ENCODE results near the gene DHRSX. TPM values are rescaled to one million over a fixed set of nuclear protein-coding genes. Genes with fewer than 3 reads are reported as not detected.

Gene DHRSX
- total and polyA plus RNA-seq, 7 donors = 5.6 to 19.3 (median 9.6) TPM

DNA sequence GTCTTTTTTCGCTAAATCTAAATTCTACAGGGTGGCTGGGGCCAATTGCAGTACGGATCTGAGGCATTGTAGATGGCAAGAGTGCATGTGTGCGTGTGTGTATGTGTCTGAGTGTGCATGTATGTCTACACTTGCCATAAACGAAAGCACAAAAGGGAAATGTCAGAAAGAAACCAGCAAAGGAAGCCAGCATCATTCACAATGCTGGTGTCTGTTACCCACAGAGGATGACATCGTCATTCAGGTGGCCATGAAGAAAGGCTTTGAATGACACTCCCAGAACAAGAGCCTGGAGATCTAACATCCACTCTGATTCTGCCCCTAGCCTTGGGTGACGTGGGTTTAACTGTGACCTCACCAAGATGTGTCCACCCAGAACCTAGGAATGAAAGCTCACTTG, 124.6 kb downstream of the DHRSX start:
- DNase-seq (no peak), ATAC-seq (no peak)
- Histone ChIP-seq H3K4me3 (no peak overlapping the region), H3K4me1 (peaks cover 4% of the 10 kb centered on the region), H3K36me3 (ENCODE audit: insufficient read depth in 1 of 2, low read depth in 1 of 2) (no peaks in the 10 kb centered on the region), H3K9me3 (no peaks in the 10 kb centered on the region), H3K27me3 (ENCODE audit: insufficient read depth in 3 of 3, low read length in 2 of 3) (no peaks in the 10 kb centered on the region), H3K27ac (no peak overlapping the region)
- TF ChIP-seq, protein P1, sequence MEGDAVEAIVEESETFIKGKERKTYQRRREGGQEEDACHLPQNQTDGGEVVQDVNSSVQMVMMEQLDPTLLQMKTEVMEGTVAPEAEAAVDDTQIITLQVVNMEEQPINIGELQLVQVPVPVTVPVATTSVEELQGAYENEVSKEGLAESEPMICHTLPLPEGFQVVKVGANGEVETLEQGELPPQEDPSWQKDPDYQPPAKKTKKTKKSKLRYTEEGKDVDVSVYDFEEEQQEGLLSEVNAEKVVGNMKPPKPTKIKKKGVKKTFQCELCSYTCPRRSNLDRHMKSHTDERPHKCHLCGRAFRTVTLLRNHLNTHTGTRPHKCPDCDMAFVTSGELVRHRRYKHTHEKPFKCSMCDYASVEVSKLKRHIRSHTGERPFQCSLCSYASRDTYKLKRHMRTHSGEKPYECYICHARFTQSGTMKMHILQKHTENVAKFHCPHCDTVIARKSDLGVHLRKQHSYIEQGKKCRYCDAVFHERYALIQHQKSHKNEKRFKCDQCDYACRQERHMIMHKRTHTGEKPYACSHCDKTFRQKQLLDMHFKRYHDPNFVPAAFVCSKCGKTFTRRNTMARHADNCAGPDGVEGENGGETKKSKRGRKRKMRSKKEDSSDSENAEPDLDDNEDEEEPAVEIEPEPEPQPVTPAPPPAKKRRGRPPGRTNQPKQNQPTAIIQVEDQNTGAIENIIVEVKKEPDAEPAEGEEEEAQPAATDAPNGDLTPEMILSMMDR (IDR thresholded peaks at IDR 0.05) = no peak
- intact Hi-C loops (cut with DNase I) = no loop called here
- 91 to 95% (median 95%) methylated on average over 6 of the region's 6 CpGs for WGBS, 3 donors

DNA sequence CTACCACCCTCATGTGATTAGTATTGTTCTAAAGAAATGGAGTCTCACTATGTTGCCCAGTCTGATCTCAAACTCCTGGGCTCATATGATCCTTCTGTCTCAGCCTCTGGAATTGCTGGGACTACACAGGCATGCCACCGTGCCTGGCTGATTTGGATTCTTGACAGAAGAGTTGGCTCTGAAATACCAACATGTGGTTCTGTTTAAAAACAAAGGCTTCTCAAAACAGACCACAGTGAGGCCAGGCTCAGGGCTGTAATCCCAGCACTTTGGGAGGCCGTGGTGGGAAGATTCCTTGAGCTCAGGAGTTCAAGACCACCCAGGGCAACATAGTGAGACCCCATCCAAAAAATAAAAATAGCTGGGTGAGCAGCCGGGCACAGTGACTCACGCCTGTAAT, 126.7 kb downstream of the DHRSX start:
- no peak for ATAC-seq

DNA sequence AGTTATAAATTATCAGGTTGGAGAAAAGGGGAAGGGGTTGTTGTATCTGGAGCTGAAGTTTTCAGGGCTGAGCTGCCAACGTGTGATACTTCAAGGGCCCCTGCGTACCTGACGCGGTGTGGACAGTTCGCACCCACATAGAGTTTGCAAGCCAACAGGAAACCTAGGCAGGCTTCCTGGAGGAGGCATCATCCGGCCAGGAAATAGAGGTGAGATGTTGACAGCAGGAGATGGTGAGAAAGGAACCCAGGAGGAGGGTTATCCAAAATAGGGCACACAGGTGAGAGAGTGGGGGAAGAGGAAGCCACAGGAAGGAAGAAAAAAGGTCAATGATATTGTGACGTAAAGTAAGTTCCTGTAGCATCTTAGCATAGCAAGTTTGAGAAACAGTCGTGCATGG, 127.2 kb downstream of the DHRSX start:
- WGBS, 3 donors = 84 to 92% (median 88%) methylated on average over 8 of the region's 8 CpGs
- Histone ChIP-seq H3K4me1 (peaks cover 4% of the 10 kb centered on the region), H3K27me3 (ENCODE audit: insufficient read depth in 3 of 3, low read length in 2 of 3) (no peaks in the 10 kb centered on the region), H3K9me3 (no peaks in the 10 kb centered on the region), H3K4me3 (no peak overlapping the region), H3K36me3 (ENCODE audit: insufficient read depth in 1 of 2, low read depth in 1 of 2) (no peaks in the 10 kb centered on the region), H3K27ac (no peak overlapping the region)
- intact Hi-C loops (cut with DNase I) = no loop called here
- no peak for DNase-seq
- TF ChIP-seq, protein P1 (IDR thresholded peaks at IDR 0.05) = no peak
- ATAC-seq = no peak

More for the DNA sequence above, 126.7 kb downstream of the DHRSX start:
- Histone ChIP-seq H3K9me3 (no peaks in the 10 kb centered on the region), H3K36me3 (ENCODE audit: insufficient read depth in 1 of 2, low read depth in 1 of 2) (no peaks in the 10 kb centered on the region), H3K4me1 (peaks cover 4% of the 10 kb centered on the region), H3K27ac (no peak overlapping the region), H3K27me3 (ENCODE audit: insufficient read depth in 3 of 3, low read length in 2 of 3) (no peaks in the 10 kb centered on the region), H3K4me3 (no peak overlapping the region)
- intact Hi-C loops (cut with DNase I) = no loop called here
- TF ChIP-seq, protein P1 (IDR thresholded peaks at IDR 0.05) = no peak
- no peak for DNase-seq
- 50 to 58% (median 52%) methylated on average over 4 of the region's 4 CpGs for WGBS, 3 donors

DNA sequence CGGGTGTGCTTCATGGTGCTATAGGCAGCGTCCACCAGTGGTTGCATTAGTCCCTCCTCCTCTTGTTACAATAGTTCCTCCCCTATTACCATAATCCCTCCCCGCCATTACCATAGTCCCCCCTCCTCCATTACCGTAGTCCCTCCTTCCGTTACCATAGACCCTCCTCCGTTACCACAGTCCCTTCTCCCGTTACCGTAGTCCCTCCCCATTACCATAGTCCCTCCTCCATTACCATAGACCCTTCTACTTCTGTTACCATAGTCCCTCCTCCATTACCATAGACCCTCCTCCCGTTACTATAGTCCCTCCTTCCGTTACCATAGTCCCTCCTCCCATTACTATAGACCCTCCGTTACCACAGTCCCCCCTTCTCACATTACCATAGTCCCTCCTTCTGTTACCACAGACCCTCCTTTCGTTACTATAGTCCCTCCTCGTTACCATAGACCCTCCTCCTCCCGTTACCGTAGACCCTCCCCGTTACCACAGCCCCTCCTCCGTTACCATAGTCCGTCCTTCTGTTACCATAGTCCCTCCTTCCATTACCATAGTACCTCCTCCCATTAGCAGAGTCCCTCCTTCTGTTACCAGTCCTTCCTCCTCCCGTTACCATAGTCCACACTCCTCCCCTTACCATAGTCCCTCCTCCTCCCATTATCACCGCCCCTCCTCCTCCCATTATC, 129.6 kb downstream of the DHRSX start:
- Histone ChIP-seq H3K36me3 (ENCODE audit: insufficient read depth in 1 of 2, low read depth in 1 of 2) (no peaks in the 10 kb centered on the region), H3K9me3 (no peaks in the 10 kb centered on the region), H3K4me3 (no peak overlapping the region), H3K4me1 (no peaks in the 10 kb centered on the region), H3K27ac (no peak overlapping the region), H3K27me3 (ENCODE audit: insufficient read depth in 3 of 3, low read length in 2 of 3) (no peaks in the 10 kb centered on the region)
- ATAC-seq = peak in 3 of 4 donors; percentile 30 to 56 (median 38)
- DNase-seq = no peak
- TF ChIP-seq, protein P1 (IDR thresholded peaks at IDR 0.05) = no peak
- 75 to 82% (median 79%) methylated on average over 20 of the region's 20 CpGs for WGBS, 3 donors
- intact Hi-C loops (cut with DNase I) = no loop called here

DNA sequence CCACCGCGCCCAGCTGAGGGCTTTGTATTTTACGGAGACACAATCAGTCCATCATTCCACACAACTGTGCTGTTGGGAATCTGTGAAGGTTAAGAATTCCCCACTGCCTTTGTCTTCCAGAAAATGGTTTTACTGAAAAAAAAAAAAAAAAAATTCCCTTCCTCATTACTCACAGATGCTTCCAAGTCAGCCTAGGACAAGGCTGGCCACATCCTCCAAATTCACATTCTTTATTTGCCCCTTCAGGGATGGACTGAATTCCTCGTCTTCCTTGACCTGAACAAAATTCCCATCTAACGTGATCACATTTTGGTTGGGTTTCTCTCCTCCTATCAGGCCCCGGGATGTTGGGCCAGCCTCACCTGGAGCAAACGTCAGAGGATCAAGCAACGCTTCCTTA, 130.3 kb downstream of the DHRSX start:
- 89 to 93% (median 93%) methylated on average over 8 of the region's 8 CpGs for WGBS, 3 donors
- TF ChIP-seq, protein P1 (IDR thresholded peaks at IDR 0.05) = no peak
- Histone ChIP-seq H3K27ac (no peak overlapping the region), H3K4me1 (no peaks in the 10 kb centered on the region), H3K9me3 (no peaks in the 10 kb centered on the region), H3K36me3 (ENCODE audit: insufficient read depth in 1 of 2, low read depth in 1 of 2) (no peaks in the 10 kb centered on the region), H3K27me3 (ENCODE audit: insufficient read depth in 3 of 3, low read length in 2 of 3) (no peaks in the 10 kb centered on the region), H3K4me3 (no peak overlapping the region)
- DNase-seq = no peak
- intact Hi-C loops (cut with DNase I) = no loop called here
- no peak for ATAC-seq

Data from psoas muscle (tissue), 8 donors.